ENCODE results near the gene PCBD2. TPM values are rescaled to one million over a fixed set of nuclear protein-coding genes. Genes with fewer than 3 reads are reported as not detected.
A peak's percentile ranks its signal among the peaks of the same experiment; 100 is the strongest.

The PCBD2 gene
- polyA plus RNA-seq, 3 donors = 9.0 to 12.6 (median 9.0) TPM

- Histone ChIP-seq H2AFZ (ENCODE audit: insufficient read depth, low read depth, low read length, poor library complexity, severe bottlenecking) (no peak overlapping the region), H3K9me3 (replicated peaks in 1 of 2; ENCODE audit: control insufficient read depth in 1 of 2, insufficient read depth in 1 of 2, low read length in 2 of 2) (no peaks in the 10 kb centered on the region), H3K9ac (ENCODE audit: insufficient read depth, low read length, poor library complexity, severe bottlenecking) (no peak overlapping the region), H3K79me2 (ENCODE audit: insufficient read depth, low read length) (peaks cover 3% of the 10 kb centered on the region), H3K27me3 (ENCODE audit: control insufficient read depth in 2 of 2, insufficient read depth in 2 of 2, low read length in 2 of 2) (no peaks in the 10 kb centered on the region), H3K4me3 (replicated peaks in 1 of 3; ENCODE audit: low read depth in 2 of 3, low read length in 3 of 3) (no peak overlapping the region), H3K4me2 (replicated peaks; ENCODE audit: extremely low read depth, low read length, poor library complexity, severe bottlenecking) (no peak overlapping the region), H3K4me1 (ENCODE audit: control insufficient read depth in 1 of 2, insufficient read depth in 2 of 2, low read length in 2 of 2) (no peaks in the 10 kb centered on the region), H3K27ac (ENCODE audit: low read depth in 1 of 2, low read length in 2 of 2) (no peak overlapping the region), H3K36me3 (replicated peaks in 1 of 2; ENCODE audit: control insufficient read depth in 1 of 2, insufficient read depth in 2 of 2, low read length in 2 of 2) (peaks cover 35 to 87% of the 10 kb centered on the region in 2 donors), H4K20me1 (ENCODE audit: insufficient read depth, low read length) (peaks cover 13% of the 10 kb centered on the region)
- peak overlapping the region in 1 of 7 donors; percentile 33 for H3K27ac Mint-ChIP-seq
- DNase-seq = no peak
- no peak for TF ChIP-seq CTCF (IDR thresholded peaks at IDR 0.05)
- WGBS (ENCODE audit: insufficient coverage) = 98% methylated on average over 5 of the region's 7 CpGs
- peaks cover 0 to 7% (median 0%) of the 10 kb centered on the region in 7 donors for H3K9me3 Mint-ChIP-seq
- no peak overlapping the region for H3K4me3 Mint-ChIP-seq
- H3K27me3 Mint-ChIP-seq (ENCODE audit: low read depth in 3 of 3) = no peaks in the 10 kb centered on the region
- H3K4me1 Mint-ChIP-seq = no peaks in the 10 kb centered on the region
- intact Hi-C loops (cut with micrococcal nuclease) = no loop called here
- peaks cover 55 to 67% of the 10 kb centered on the region in 2 donors for H3K36me3 Mint-ChIP-seq
Measured at GRCh38 chr5:134893748-134894505, 11.0 kb upstream of the PCBD2 start.

GRCh38 chr5:134902071-134902801 lies 2.7 kb upstream of the PCBD2 start:
- Mint-ChIP-seq H3K27me3 (ENCODE audit: low read depth in 3 of 3) (no peaks in the 10 kb centered on the region), H3K27ac (peak overlapping the region; percentile 77 to 93 (median 92)), H3K4me1 (peaks cover 20% of the 10 kb centered on the region), H3K4me3 (peak overlapping the region; percentile 71 to 90), H3K36me3 (peaks cover 14 to 34% of the 10 kb centered on the region in 2 donors), H3K9me3 (no peaks in the 10 kb centered on the region)
- Histone ChIP-seq H3K9ac (ENCODE audit: insufficient read depth, low read length, poor library complexity, severe bottlenecking) (peak overlapping the region; percentile 56), H3K4me2 (replicated peaks; ENCODE audit: extremely low read depth, low read length, poor library complexity, severe bottlenecking) (peak overlapping the region; percentile 47), H2AFZ (ENCODE audit: insufficient read depth, low read depth, low read length, poor library complexity, severe bottlenecking) (peak overlapping the region; percentile 79), H3K9me3 (replicated peaks in 1 of 2; ENCODE audit: control insufficient read depth in 1 of 2, insufficient read depth in 1 of 2, low read length in 2 of 2) (no peaks in the 10 kb centered on the region), H3K79me2 (ENCODE audit: insufficient read depth, low read length) (peaks cover 13% of the 10 kb centered on the region), H3K4me3 (replicated peaks in 1 of 3; ENCODE audit: low read depth in 2 of 3, low read length in 3 of 3) (peak overlapping the region in 2 of 3 experiments; percentile 24 to 61), H3K4me1 (ENCODE audit: control insufficient read depth in 1 of 2, insufficient read depth in 2 of 2, low read length in 2 of 2) (peaks cover 20 to 34% of the 10 kb centered on the region in 2 donors), H3K36me3 (replicated peaks in 1 of 2; ENCODE audit: control insufficient read depth in 1 of 2, insufficient read depth in 2 of 2, low read length in 2 of 2) (peaks cover 2 to 38% of the 10 kb centered on the region in 2 donors), H3K27ac (ENCODE audit: low read depth in 1 of 2, low read length in 2 of 2) (peak overlapping the region; percentile 51 to 82), H4K20me1 (ENCODE audit: insufficient read depth, low read length) (peaks cover 5% of the 10 kb centered on the region), H3K27me3 (ENCODE audit: control insufficient read depth in 2 of 2, insufficient read depth in 2 of 2, low read length in 2 of 2) (no peaks in the 10 kb centered on the region)
- intact Hi-C loops (cut with micrococcal nuclease) = no loop called here
- TF ChIP-seq CTCF (IDR thresholded peaks at IDR 0.05) = no peak
- peak; percentile 29 to 47 (median 44) for DNase-seq
- 67% methylated on average over 5 of the region's 10 CpGs for WGBS (ENCODE audit: insufficient coverage)

Measured in CD14-positive monocyte (primary cell).